GM19351 (cell line): ENCODE data around the gene CYBA.
"Not testable (repeated sequence)": the region's sequence is repeated elsewhere in the genome, so short reads cannot be mapped to it uniquely, and the experiment has no call there.

Source experiments
- ATAC-seq: cut with Tn5 transposase; IDR thresholded peaks from one replicate; pipeline ENCODE4 v1.9.1; 2021; ENCODE audit warnings: mild to moderate bottlenecking, moderate library complexity; ENCODE audit not compliant: unreplicated experiment

Gene CYBA

GRCh38 chr16:88686439-88687253, 35.8 kb upstream of the CYBA start, which contains the start of gene SNAI3:
Gene SNAI3, minus strand, starts transcription at chr16:88686507. Its CDS starts 101 bp downstream, at chr16:88686406.
- peak; percentile 61 for ATAC-seq

- ATAC-seq: no peak
These were observed 35.2 kb upstream of the CYBA start for GRCh38 chr16:88686062-88686438.

GRCh38 chr16:88685156-88686061, 34.6 kb upstream of the CYBA start:
- no peak for ATAC-seq

GRCh38 chr16:88684569-88685155, 33.8 kb upstream of the CYBA start:
- no peak for ATAC-seq

GRCh38 chr16:88681709-88682451, 31.0 kb upstream of the CYBA start:
- peak; percentile 71 for ATAC-seq

- ATAC-seq: no peak
These were observed 30.3 kb upstream of the CYBA start for GRCh38 chr16:88681084-88681680.

GRCh38 chr16:88680554-88681083, 29.8 kb upstream of the CYBA start:
- no peak for ATAC-seq

- ATAC-seq: no peak
These were observed 27.5 kb upstream of the CYBA start for GRCh38 chr16:88678224-88678979.

- no peak for ATAC-seq
These were observed 26.9 kb upstream of the CYBA start for GRCh38 chr16:88677721-88678120.

- ATAC-seq: no peak
These were observed 25.8 kb upstream of the CYBA start for GRCh38 chr16:88676502-88677242.

GRCh38 chr16:88673716-88674379, 23.0 kb upstream of the CYBA start:
- no peak for ATAC-seq

GRCh38 chr16:88672776-88673175, 21.9 kb upstream of the CYBA start:
- no peak for ATAC-seq

- ATAC-seq: no peak
These were observed 21.0 kb upstream of the CYBA start for GRCh38 chr16:88671806-88672205.

- ATAC-seq: no peak
These were observed 19.1 kb upstream of the CYBA start for GRCh38 chr16:88669980-88670379.

- not testable (repeated sequence) for ATAC-seq
These were observed 18.6 kb upstream of the CYBA start for GRCh38 chr16:88669493-88669892.

GRCh38 chr16:88667461-88667860, 16.6 kb upstream of the CYBA start:
- ATAC-seq: no peak

- no peak for ATAC-seq
These were observed 14.7 kb upstream of the CYBA start for GRCh38 chr16:88665570-88665969.

GRCh38 chr16:88665148-88665547, 14.3 kb upstream of the CYBA start:
- no peak for ATAC-seq
